IPS-18c (cell line): Measurements from ENCODE around the gene CDT1.

ENCODE experiments used
- H3K4me3 ChIP-seq: 2 replicates; pipeline ENCODE4 v1.7.0; 2013; ENCODE audit warnings: low read depth, mild to moderate bottlenecking, low read length, moderate library complexity; ENCODE audit not compliant: insufficient read depth
- H3K9me3 ChIP-seq: one replicate; pipeline ENCODE4 v1.6.1; 2013; ENCODE audit warnings: mild to moderate bottlenecking, low read length, moderate library complexity; ENCODE audit not compliant: control insufficient read depth, insufficient read depth

Gene CDT1

GRCh38 chr16:88792078-88792550 is 11.5 kb upstream of the CDT1 start:
- Histone ChIP-seq H3K9me3 (no peaks in the 10 kb centered on the region), H3K4me3 (no peak overlapping the region)

- no peak overlapping the region for H3K4me3 ChIP-seq
- H3K9me3 ChIP-seq, result no peaks in the 10 kb centered on the region
These were observed 10.8 kb upstream of the CDT1 start for GRCh38 chr16:88792668-88793250.

GRCh38 chr16:88793251-88793954 is 10.2 kb upstream of the CDT1 start:
- H3K4me3 ChIP-seq, result no peak overlapping the region

GRCh38 chr16:88796278-88796677 is 7.3 kb upstream of the CDT1 start:
- Histone ChIP-seq H3K9me3 (no peaks in the 10 kb centered on the region), H3K4me3 (no peak overlapping the region)

More at GRCh38 chr16:88793251-88793954, 10.2 kb upstream of the CDT1 start:
- no peaks in the 10 kb centered on the region for H3K9me3 ChIP-seq

- no peaks in the 10 kb centered on the region for H3K9me3 ChIP-seq
- no peak overlapping the region for H3K4me3 ChIP-seq
These were observed 5.5 kb upstream of the CDT1 start for GRCh38 chr16:88798073-88798472.

- no peak overlapping the region for H3K4me3 ChIP-seq
- no peaks in the 10 kb centered on the region for H3K9me3 ChIP-seq
These were observed 4.7 kb upstream of the CDT1 start for GRCh38 chr16:88798772-88799455.

GRCh38 chr16:88799569-88800276 is 3.9 kb upstream of the CDT1 start:
- no peaks in the 10 kb centered on the region for H3K9me3 ChIP-seq

GRCh38 chr16:88800277-88800592 is 3.4 kb upstream of the CDT1 start:
- no peaks in the 10 kb centered on the region for H3K9me3 ChIP-seq
- no peak overlapping the region for H3K4me3 ChIP-seq

More at GRCh38 chr16:88799569-88800276, 3.9 kb upstream of the CDT1 start:
- H3K4me3 ChIP-seq, result no peak overlapping the region

- peak overlapping the region; percentile 81 for H3K4me3 ChIP-seq
- H3K9me3 ChIP-seq, result no peaks in the 10 kb centered on the region
These were observed 573 bp downstream of the CDT1 start for GRCh38 chr16:88804173-88804551.

- no peaks in the 10 kb centered on the region for H3K9me3 ChIP-seq
- peak overlapping the region; percentile 81 for H3K4me3 ChIP-seq
These were observed 1.2 kb downstream of the CDT1 start for GRCh38 chr16:88804552-88805339.

- H3K9me3 ChIP-seq, result no peaks in the 10 kb centered on the region
- peak overlapping the region; percentile 81 for H3K4me3 ChIP-seq
These were observed 1.7 kb downstream of the CDT1 start for GRCh38 chr16:88805340-88805715.

GRCh38 chr16:88805887-88806393 is 2.4 kb downstream of the CDT1 start:
- H3K4me3 ChIP-seq, result no peak overlapping the region
- no peaks in the 10 kb centered on the region for H3K9me3 ChIP-seq

- H3K9me3 ChIP-seq, result no peaks in the 10 kb centered on the region
- no peak overlapping the region for H3K4me3 ChIP-seq
These were observed 3.0 kb downstream of the CDT1 start for GRCh38 chr16:88806491-88807111.

GRCh38 chr16:88807142-88807625 is 3.6 kb downstream of the CDT1 start:
- H3K9me3 ChIP-seq, result no peaks in the 10 kb centered on the region

GRCh38 chr16:88807626-88808453 is 4.3 kb downstream of the CDT1 start:
- H3K9me3 ChIP-seq, result no peaks in the 10 kb centered on the region
- H3K4me3 ChIP-seq, result no peak overlapping the region

More at GRCh38 chr16:88807142-88807625, 3.6 kb downstream of the CDT1 start:
- no peak overlapping the region for H3K4me3 ChIP-seq
